ENCODE measurements around the gene ESPN.
"Not testable (repeated sequence)": the region's sequence is repeated elsewhere in the genome, so short reads cannot be mapped to it uniquely, and the experiment has no call there.

Gene ESPN

DNA sequence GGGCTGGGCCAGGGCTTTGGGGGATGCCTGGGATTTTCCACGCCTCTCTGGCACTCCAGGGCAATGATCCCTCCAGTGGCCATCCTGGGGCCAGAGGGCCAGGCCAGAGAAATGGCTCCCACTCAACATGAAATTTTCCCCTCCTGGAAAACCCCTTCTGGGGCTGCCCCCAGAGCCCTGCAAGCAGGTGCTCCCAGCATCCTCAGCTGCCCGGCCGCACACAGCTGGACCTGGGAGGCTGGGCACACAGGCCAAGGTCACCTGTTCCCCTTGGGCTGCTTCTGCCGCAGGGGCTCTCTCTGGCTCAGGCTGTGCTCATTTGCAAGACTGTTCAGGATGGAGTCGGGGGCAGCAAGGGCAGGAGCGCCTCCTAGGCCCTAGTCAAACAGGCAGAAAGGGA lies 3.9 kb downstream of the ESPN start:
- not testable (repeated sequence) for DNase-seq (ENCODE audit: low read depth)

DNA sequence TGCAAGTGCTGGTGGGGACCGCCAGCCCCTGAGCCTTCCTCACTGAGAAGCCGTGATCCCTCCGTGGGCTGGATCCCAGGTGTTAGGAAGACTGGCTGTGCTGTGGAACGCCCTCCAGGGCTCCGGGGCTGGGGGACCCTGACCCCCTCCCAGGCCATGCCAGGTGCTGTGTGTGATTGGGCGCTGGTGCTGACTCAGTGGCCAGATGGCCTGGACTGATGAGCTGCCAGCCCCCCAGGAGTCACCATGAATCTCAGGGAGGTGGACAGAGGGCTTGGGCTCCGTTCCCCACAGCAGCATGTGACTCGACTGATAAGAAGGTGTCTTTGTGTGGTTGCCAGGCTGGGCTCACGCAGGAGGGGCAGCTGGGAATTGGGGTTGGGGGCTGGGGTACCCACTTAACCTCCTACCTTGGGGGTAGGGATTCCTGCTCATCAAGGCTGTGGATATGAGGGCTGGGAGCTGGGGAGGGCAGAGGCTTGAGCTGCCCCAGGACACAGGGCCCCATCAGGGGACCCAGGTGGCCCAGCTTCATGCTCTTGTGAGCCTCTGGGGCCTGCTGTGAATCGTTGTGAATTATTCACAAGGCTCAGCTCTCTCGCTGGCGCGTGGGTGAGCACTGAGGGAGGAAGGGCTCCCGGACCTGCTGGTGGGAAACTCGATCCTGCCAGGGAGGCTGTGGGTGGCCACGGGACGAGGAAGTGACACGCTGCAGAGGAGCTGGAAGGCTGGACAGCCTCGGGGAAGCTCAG lies 5.3 kb downstream of the ESPN start:
- not testable (repeated sequence) for DNase-seq (ENCODE audit: low read depth)

DNA sequence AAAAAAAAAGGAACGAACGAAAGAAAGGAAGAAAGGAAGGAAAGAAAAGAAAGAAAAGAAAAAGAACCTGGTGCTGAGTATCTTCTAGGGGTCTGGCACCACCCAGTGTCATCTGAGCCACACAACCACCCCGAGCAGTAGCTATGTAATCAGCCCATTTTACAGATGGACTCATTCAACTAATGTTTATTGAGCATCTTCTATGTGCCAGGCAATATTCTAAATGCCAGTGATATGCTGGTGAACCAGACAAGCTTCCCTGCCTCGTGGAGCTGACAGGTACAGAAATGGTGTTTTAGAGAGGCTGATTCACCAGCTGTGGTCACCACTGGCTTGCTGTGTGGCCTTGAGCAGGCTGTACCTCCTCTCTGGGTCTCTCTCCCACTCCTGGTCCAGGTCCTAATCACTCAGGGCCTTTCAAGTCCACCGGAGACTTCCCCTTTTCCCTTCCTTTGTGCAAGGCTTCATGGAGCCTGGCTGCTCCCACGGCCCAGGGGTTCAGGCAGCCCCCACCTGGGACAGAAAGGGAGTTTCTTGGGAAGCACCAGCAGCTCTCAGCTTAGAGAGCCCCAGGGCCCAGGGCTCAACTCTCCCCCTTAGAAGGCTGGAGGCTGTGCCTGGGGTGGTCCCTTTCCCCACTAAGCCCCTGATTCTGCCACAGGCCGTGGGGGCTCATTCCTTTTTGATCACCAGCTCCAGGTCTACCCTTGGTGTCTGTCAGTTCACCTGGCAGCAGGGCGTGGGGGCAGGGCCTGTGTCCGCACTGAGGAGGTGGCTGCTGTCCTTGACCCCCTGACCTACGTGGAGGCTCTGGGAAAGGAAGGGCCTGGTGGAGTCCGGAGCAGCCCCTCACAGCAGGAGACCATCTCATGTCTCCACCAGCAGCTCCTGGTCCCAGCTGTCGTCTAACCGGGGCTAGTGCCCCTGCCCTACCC lies 7.3 kb downstream of the ESPN start:
- not testable (repeated sequence) for DNase-seq (ENCODE audit: low read depth)

GRCh38 chr1:6434186-6434585 lies 9.6 kb downstream of the ESPN start:
- DNase-seq (ENCODE audit: low read depth) = no peak

DNA sequence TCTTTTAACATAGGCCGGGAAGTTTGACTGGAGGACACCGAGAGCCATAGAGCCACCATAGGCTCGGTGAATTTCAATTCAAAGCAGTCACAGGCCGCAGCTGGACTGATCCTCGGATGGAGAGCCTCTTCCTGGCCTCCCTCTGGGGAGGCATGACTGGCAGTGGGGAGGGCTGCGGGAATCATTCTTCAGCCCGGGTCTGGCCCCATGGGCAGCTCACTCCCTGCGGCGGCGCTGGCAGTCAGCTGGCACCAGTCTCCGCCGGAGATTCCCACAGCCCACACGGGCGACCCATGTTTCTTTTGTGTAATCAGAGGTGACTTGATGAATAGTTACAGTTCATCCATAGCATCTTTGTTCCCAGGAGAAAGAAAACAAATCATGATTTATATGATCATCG lies 10.6 kb downstream of the ESPN start:
- no peak for DNase-seq (ENCODE audit: low read depth)

GRCh38 chr1:6435547-6435946 lies 11.0 kb downstream of the ESPN start:
- DNase-seq (ENCODE audit: low read depth) = no peak

GRCh38 chr1:6436277-6436676 lies 11.7 kb downstream of the ESPN start:
- not testable (repeated sequence) for DNase-seq (ENCODE audit: low read depth)

DNA sequence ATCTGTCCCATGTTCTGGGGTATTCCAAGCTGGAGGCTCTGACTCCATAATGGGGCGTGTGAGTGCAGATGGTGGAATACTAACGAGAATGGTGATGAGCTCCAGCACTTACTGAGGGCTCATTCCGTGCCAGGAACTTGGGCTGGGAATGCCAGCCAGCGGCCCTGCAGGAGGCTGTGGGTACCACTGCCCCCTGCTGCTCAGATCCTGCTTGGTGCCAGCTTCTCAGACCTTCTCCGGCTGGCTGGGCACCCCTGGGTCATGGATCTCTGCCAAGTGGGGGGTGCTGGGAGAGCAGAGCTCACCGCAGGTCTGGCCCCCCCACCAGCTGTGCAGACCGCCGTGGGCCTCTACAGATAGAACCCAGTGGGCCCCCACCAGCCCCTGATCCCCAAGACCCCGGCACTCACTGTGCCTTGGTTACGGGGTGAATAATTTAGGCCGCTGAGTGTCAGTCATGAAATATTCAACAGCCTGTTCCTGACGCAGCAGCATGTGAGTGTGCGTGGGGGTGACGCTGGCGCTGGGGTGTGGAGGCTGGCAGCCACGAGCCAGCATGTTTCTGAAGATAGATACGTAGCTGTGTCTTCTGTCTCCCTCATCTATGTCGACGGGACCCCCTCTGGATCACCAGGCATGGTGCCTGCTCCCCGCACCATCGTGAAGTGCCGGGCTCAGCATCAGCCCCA lies 12.6 kb downstream of the ESPN start:
- DNase-seq (ENCODE audit: low read depth) = not testable (repeated sequence)

DNA sequence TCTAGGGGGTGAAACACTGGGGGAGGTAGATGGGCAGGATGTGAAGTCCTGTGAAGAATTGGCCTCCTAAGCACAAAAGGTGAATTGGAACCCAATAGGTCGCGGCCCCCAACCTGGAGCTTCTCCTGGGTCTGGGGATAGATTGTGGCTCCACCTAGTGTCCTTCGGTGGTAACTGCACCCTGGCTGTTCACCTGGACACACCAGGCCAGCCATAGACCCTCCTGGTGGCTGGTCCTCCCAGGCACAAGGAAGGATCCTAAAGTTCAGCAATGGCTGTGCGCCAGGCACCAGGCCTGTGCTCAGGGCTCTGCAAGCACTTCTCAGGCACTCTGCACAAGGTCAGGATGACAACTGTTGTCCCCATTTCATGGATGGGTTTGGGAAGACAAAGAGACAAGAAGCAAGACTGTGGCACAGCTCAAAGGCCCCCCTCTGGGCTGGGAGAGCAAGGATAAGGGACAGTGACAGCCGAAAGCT lies 13.5 kb downstream of the ESPN start:
- DNase-seq (ENCODE audit: low read depth) = no peak

- no peak for DNase-seq (ENCODE audit: low read depth)
Observed at GRCh38 chr1:6440198-6441126, 15.9 kb downstream of the ESPN start.

DNA sequence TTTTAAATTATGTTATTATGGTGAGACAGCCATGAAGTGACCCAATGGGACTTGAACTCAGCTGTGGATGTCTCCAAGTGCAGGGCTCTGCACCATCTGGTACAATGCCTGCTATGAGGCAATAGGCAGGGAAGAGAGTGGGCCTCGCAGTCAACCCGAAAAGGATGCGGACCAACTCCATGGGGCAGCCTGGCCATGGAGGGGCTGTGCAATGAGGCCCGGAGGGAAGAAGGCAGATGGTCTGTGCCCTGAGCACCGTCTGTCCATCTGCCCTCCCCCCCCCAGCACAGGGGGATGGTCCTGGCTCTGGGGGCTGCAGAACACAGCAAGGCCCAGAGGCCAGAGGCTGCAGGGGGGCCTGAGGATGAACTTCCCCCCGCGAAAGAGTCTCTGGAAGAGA lies 17.0 kb downstream of the ESPN start:
- DNase-seq (ENCODE audit: low read depth) = no peak

GRCh38 chr1:6443339-6444115 lies 19.0 kb downstream of the ESPN start:
- no peak for DNase-seq (ENCODE audit: low read depth)

DNA sequence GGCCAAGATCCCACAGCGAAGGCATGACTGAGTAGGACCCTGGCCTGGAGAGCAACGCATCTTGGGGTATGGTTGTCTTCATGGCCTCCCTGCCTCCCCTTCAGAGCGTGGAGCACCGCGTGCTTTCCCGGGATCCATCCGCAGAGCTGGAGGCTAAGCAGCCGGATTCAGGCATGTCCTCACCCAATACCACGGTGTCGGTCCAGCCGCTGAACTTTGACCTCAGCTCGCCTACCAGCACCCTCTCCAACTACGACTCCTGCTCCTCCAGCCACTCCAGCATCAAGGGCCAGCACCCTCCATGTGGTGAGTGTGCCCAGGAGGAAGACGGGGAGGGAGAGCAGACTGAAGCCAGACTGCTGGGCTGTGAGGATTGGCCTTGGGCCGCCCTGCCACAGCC lies 19.8 kb downstream of the ESPN start:
- DNase-seq (ENCODE audit: low read depth) = no peak

GRCh38 chr1:6445062-6445763 lies 20.6 kb downstream of the ESPN start:
- DNase-seq (ENCODE audit: low read depth) = peak; percentile 33

DNA sequence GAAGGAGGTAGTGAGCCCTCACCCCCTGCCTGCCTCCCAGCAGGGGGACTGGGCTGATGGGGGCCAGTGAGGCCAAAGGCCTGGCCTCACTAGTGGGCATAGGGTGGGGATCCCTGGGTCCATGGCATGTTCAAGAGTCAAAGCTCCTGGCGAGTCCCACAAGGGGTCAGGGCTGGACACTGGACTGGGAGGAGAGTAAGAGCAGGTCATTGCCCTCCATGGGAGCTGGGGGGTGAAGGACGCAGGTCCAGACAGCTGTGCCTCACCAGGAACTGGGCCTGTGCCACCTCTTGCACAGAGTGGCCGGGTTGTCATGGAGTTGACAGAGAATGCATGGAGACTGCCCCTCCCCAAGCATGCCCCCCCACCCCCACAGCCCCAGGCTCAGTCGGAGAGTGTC lies 21.4 kb downstream of the ESPN start:
- DNase-seq (ENCODE audit: low read depth) = not testable (repeated sequence)

GRCh38 chr1:6446665-6447015 lies 22.1 kb downstream of the ESPN start:
- no peak for DNase-seq (ENCODE audit: low read depth)

DNA sequence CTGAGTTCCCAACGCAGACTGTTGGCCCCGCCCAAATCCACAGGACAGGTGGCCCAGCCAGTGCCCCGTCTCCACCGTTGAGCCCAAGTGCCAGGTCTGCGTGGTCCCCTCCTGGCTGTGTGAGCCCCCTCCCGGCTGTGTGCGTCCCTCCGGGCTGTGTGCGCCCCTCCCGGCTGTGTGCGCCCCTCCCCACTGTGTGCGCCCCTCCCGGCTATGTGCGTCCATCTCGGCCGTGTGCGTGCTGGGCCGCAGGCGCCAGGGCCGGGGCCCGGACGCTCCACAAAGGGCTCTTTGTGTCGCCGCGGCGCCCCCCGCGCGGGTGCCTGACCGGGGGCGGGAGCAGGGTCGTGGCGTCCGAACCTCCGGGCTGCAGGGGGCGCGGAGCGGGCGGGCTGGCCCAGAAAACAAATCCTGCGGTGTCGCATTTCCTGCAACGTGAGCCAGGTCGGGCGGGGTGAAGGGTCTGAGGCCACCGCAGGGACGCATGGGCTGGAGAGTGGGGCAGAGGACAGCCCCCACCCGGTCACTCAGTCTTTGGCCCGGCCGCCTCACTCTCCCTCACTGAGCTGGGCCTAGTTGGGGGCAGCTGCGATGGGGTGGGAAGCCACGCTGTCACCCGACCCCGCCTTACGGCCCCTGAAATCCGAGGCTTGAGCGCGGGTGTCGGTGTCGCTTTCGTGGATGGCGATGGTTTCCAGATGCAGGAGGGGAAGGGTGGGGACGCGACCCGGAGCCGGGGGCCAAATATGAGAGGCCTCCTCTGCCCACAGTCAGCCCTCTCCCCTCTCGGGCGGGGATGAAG lies 22.6 kb downstream of the ESPN start:
- no peak for DNase-seq (ENCODE audit: low read depth)

GRCh38 chr1:6447818-6448748 lies 23.5 kb downstream of the ESPN start:
- DNase-seq (ENCODE audit: low read depth) = no peak

Data from fibroblast of gingiva (primary cell).